DND-41 (cell line): ENCODE results near the gene TGFBR2.

Experiments used
- EZH2 ChIP-seq: IDR thresholded peaks from 3 replicates; pipeline ENCODE4 v1.6.1; 2012; ENCODE audit warnings: borderline replicate concordance, low read depth, mild to moderate bottlenecking, moderate library complexity, low read length, inconsistent platforms; ENCODE audit not compliant: severe bottlenecking
- TF ChIP-seq, protein P1 (sequence below): IDR thresholded peaks from 2 replicates; pipeline ENCODE4 v1.5.1; 2012; ENCODE audit warnings: borderline replicate concordance, low read length, moderate library complexity, mild to moderate bottlenecking; ENCODE audit not compliant: poor library complexity, severe bottlenecking; ENCODE audit errors: extremely low read depth

DNA sequence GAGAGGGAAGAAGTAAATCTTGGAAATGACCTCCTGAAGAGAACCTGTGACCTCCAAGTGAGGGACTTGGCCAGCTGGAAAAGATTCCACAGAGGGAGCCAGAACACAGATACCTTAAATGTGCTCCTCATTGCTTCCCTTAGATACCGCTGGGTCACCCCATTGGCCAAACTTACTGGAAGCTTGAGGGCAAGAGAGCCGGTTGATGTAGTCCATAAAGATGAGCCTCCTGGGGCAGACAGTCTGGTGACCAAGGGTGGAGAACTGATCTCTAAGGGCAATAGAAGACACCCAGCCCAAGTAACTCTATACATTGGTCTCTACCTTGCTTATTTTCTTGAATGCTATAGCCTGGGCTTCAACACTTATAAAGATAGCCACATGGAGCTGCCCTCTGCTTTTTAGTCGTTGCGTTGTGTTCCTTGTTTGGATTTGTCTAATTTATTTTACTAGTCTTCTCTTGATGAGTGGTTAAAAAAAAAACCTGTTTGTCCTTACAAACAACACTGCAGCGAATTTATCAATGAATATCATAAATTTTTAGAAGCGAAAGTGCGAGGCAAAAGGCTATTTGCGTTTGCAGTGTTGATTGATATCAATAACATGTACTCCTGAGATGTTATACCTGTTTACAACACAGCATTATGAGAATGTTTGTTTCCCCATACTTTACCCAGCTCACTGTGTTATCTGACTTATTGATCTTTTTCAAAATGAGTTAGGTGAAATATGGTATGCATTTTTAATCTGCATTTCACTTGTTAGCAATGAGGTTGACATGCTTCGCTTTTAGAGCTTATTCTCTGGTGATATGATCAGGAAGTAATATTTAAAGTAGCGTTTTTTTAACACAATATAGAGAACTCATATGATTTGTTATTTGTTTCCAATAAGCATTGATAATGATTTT lies 31.2 kb downstream of the TGFBR2 start:
- TF ChIP-seq, protein P1, sequence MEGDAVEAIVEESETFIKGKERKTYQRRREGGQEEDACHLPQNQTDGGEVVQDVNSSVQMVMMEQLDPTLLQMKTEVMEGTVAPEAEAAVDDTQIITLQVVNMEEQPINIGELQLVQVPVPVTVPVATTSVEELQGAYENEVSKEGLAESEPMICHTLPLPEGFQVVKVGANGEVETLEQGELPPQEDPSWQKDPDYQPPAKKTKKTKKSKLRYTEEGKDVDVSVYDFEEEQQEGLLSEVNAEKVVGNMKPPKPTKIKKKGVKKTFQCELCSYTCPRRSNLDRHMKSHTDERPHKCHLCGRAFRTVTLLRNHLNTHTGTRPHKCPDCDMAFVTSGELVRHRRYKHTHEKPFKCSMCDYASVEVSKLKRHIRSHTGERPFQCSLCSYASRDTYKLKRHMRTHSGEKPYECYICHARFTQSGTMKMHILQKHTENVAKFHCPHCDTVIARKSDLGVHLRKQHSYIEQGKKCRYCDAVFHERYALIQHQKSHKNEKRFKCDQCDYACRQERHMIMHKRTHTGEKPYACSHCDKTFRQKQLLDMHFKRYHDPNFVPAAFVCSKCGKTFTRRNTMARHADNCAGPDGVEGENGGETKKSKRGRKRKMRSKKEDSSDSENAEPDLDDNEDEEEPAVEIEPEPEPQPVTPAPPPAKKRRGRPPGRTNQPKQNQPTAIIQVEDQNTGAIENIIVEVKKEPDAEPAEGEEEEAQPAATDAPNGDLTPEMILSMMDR, result no peak
- no peak for TF ChIP-seq EZH2
